Gastroesophageal sphincter (tissue), 3 donors: Measurements from ENCODE around the gene CHCHD5.

Source experiments
- CTCF ChIP-seq, 4 experiments: fragments of 200-600 bp in 2 of 4; fragments of 450-650 bp in 2 of 4; sonication (generic) in 1 of 4; IDR thresholded peaks; one replicate each; pipeline ENCODE4 v1.5.1; 2017 to 2019; ENCODE audit warnings: antibody characterized with exemption in 4 of 4, mild to moderate bottlenecking in 2 of 4, moderate library complexity in 2 of 4
- EP300 ChIP-seq: sonication (generic); formaldehyde crosslinking; IDR thresholded peaks from one replicate; pipeline ENCODE4 v1.6.1; 2017; ENCODE audit warnings: antibody characterized with exemption, mild to moderate bottlenecking
- POLR2AphosphoS5 ChIP-seq: sonication (generic); formaldehyde crosslinking; IDR thresholded peaks from one replicate; pipeline ENCODE4 v1.6.1; 2017; ENCODE audit warnings: antibody characterized with exemption

DNA sequence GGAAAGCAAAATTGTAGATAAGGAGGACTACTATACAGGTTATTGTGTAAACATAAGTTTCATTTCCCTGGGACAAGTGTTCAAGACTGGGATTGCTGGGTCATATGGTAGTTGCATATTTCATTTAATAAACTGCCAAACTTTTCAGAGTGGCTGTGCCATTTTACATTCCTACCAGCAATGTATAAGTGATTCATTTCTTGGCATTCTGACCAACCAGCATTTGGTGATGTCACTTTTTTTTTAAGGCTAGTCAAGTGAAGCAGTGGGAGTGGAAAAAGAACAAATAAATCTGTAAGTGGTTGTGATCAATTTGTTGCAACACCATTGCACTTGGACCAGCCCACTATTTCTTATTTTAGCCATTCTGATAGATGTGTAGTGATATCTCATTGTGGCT is 5.2 kb upstream of the CHCHD5 start:
- TF ChIP-seq CTCF (IDR thresholded peaks at IDR 0.05) (no peak), EP300 (no peak), POLR2AphosphoS5 (no peak)
